Subcutaneous preadipocyte (primary cell): ENCODE measurements around the gene FAM153A. TPM values are rescaled to one million over a fixed set of nuclear protein-coding genes. Genes with fewer than 3 reads are reported as not detected.

Experiments
- total RNA-seq: library from RNA; depleted of rRNA; stranded (reverse); fragments of >200 nt; gene quantifications from 2 replicates; pipeline ENCODE4 v1.2.3, GENCODE V29; 2012

FAM153A gene
- total RNA-seq: not detected in 2 replicates

GRCh38 chr5:177782792-177783633, at the start of gene FAM153A:
Gene FAM153A (minus strand): TSS chr5:177782899.

Other genes with a start within 250 kb of the FAM153A start
- gene FAM193B, start 228.3 kb downstream of the FAM153A start, total RNA-seq: 29.4 and 30.7 TPM in 2 replicates
- 59.2 and 66.5 TPM in 2 replicates for gene TMED9, start 190.7 kb downstream of the FAM153A start, total RNA-seq
- 23.1 and 26.6 TPM in 2 replicates for gene B4GALT7, start 182.8 kb downstream of the FAM153A start, total RNA-seq
- not detected in 2 replicates for gene PROP1, start 213.3 kb upstream of the FAM153A start, total RNA-seq